Nephron (organoid): Measurements from ENCODE around the gene UPK2.
"Not testable (repeated sequence)": the region's sequence is repeated elsewhere in the genome, so short reads cannot be mapped to it uniquely, and the experiment has no call there.

Source experiments
- H3K27ac Mint-ChIP-seq, 3 experiments: 2 replicates each; pipeline ENCODE4 v1.8.0; 2020; ENCODE audit warnings: mixed read lengths in 3 of 3, mild to moderate bottlenecking in 2 of 3, moderate library complexity in 1 of 3
- H3K27me3 Mint-ChIP-seq: 2 replicates; pipeline ENCODE4 v1.8.0; 2021; ENCODE audit warnings: low read depth, mild to moderate bottlenecking, moderate library complexity, mixed read lengths
- H3K36me3 Mint-ChIP-seq: 2 replicates; pipeline ENCODE4 v1.8.0; 2020; ENCODE audit warnings: low read depth, mixed read lengths
- H3K4me1 Mint-ChIP-seq: 2 replicates; pipeline ENCODE4 v1.8.0; 2020; ENCODE audit warnings: mixed read lengths
- H3K4me3 Mint-ChIP-seq, 3 experiments: 2 replicates each; pipeline ENCODE4 v1.8.0; 2020; ENCODE audit warnings: mild to moderate bottlenecking in 3 of 3, mixed read lengths in 3 of 3, moderate library complexity in 2 of 3
- H3K9me3 Mint-ChIP-seq: 2 replicates; pipeline ENCODE4 v1.8.0; 2020; ENCODE audit warnings: mixed read lengths
- TF ChIP-seq, protein P1 (sequence below), 3 experiments: fragments of 200-600 bp; sonication (generic); IDR thresholded peaks; one replicate each; pipeline ENCODE4 v1.5.0; 2021; ENCODE audit warnings: antibody characterized with exemption in 3 of 3; ENCODE audit not compliant: unreplicated experiment in 3 of 3

Gene UPK2

DNA sequence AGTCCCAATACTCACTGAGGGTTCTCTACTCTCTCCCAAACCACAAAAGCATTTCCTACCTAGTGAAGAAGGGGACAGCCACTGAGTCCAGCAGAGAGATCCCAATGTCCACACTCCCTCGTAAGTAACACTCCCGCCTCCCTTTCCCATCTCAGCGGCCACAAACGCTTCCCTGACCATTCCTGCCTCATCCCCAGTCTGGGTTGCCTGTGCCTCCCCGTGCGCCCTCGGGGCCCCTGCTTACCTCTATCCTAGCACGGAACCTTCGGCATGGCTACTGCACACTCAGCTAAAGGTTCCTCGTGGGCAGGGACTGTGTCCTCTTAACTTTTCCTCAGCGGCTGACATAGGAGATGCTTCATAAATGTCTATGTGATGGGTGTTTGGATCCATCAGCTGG lies 1.5 kb downstream of the UPK2 start:
- H3K36me3 Mint-ChIP-seq = no peaks in the 10 kb centered on the region
- TF ChIP-seq, protein P1, sequence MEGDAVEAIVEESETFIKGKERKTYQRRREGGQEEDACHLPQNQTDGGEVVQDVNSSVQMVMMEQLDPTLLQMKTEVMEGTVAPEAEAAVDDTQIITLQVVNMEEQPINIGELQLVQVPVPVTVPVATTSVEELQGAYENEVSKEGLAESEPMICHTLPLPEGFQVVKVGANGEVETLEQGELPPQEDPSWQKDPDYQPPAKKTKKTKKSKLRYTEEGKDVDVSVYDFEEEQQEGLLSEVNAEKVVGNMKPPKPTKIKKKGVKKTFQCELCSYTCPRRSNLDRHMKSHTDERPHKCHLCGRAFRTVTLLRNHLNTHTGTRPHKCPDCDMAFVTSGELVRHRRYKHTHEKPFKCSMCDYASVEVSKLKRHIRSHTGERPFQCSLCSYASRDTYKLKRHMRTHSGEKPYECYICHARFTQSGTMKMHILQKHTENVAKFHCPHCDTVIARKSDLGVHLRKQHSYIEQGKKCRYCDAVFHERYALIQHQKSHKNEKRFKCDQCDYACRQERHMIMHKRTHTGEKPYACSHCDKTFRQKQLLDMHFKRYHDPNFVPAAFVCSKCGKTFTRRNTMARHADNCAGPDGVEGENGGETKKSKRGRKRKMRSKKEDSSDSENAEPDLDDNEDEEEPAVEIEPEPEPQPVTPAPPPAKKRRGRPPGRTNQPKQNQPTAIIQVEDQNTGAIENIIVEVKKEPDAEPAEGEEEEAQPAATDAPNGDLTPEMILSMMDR (IDR thresholded peaks at IDR 0.05; ENCODE audit: unreplicated experiment in 3 of 3) = no peak
- H3K27ac Mint-ChIP-seq = no peak overlapping the region
- H3K9me3 Mint-ChIP-seq = no peaks in the 10 kb centered on the region
- H3K4me3 Mint-ChIP-seq = no peak overlapping the region
- H3K4me1 Mint-ChIP-seq = no peaks in the 10 kb centered on the region
- H3K27me3 Mint-ChIP-seq = peaks cover 35% of the 10 kb centered on the region

DNA sequence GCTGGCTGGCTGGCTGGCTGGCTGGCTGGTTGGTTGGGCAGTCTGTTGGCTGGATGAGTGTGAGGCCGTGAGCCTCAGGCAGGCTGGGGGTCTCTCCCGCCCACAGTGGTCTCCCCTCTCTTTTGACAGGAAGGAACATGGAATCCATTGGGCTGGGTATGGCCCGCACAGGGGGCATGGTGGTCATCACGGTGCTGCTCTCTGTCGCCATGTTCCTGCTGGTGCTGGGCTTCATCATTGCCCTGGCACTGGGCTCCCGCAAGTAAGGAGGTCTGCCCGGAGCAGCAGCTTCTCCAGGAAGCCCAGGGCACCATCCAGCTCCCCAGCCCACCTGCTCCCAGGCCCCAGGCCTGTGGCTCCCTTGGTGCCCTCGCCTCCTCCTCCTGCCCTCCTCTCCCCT lies 1.9 kb downstream of the UPK2 start:
- Mint-ChIP-seq H3K9me3 (no peaks in the 10 kb centered on the region), H3K36me3 (no peaks in the 10 kb centered on the region), H3K4me3 (no peak overlapping the region), H3K4me1 (no peaks in the 10 kb centered on the region), H3K27ac (no peak overlapping the region), H3K27me3 (peaks cover 35% of the 10 kb centered on the region)
- TF ChIP-seq, protein P1 (IDR thresholded peaks at IDR 0.05; ENCODE audit: unreplicated experiment in 3 of 3) = no peak

DNA sequence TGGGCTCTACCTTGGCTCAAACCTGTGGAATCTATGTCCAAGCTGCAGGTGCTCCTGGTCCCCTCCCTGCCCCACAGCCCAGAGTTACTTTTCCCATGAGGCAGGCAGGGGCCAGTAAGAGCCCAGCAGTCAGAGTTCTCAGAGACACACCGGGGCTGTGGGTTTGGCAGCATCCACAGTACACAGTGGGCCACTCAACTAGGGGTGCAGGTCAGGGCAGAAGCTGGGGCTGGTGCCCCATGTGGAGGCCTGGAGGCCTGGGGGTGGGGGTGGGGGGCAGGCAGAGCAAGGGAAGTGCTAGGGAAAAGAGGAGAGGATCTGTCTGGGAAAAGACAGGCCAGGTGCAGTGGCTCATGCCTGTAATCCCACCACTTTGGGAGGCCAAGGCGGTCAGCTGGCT lies 2.5 kb downstream of the UPK2 start:
- Mint-ChIP-seq H3K27ac (no peak overlapping the region), H3K9me3 (no peaks in the 10 kb centered on the region), H3K4me3 (no peak overlapping the region), H3K4me1 (no peaks in the 10 kb centered on the region), H3K36me3 (no peaks in the 10 kb centered on the region), H3K27me3 (peaks cover 35% of the 10 kb centered on the region)
- TF ChIP-seq, protein P1 (IDR thresholded peaks at IDR 0.05; ENCODE audit: unreplicated experiment in 3 of 3) = no peak

DNA sequence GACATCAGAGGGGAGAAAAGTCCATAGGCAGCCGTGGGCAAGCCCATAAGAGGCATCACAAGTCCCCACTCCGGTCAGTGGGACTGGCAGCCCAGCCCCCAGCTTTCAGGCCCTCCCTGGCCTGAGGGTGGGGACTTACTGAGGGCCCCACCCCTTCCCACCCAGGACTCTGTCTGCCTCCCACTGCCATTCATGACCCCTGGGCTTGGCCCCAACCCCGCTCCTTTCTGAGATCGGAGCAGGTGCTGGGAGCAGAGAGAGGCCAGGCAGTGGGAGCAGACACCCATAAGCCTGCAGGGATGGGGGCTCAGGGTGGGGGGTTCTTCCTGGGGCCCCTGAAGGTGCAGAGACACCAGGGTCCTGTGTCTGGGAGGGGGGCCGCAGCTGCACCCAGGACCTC lies 5.1 kb downstream of the UPK2 start:
- H3K27ac Mint-ChIP-seq = no peak overlapping the region
- H3K9me3 Mint-ChIP-seq = no peaks in the 10 kb centered on the region
- TF ChIP-seq, protein P1 (IDR thresholded peaks at IDR 0.05; ENCODE audit: unreplicated experiment in 3 of 3) = no peak
- H3K4me1 Mint-ChIP-seq = no peaks in the 10 kb centered on the region
- H3K36me3 Mint-ChIP-seq = no peaks in the 10 kb centered on the region
- H3K27me3 Mint-ChIP-seq = peaks cover 22% of the 10 kb centered on the region
- no peak overlapping the region for H3K4me3 Mint-ChIP-seq

DNA sequence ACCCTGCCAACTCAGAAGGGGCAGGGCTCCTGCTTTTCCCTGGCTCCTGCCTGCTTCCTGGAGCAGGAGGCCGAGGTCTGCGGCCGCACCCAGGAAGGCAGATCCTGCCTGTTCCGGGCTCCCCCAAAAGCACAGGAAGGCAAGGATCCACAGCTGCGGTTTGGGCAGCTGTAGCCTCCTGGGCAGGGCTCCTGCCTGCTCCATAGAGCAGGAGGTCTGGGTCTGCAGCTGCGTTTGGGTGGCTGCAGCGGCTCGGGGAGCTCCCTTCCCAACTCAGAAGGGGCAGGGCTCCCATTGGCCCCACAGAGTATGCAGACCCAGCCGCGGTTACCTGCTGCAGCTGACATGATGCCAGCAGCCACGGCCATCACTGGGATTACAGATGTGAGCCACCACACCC lies 5.5 kb downstream of the UPK2 start:
- H3K4me3 Mint-ChIP-seq = no peak overlapping the region
- H3K27ac Mint-ChIP-seq = no peak overlapping the region
- no peaks in the 10 kb centered on the region for H3K9me3 Mint-ChIP-seq
- peaks cover 19% of the 10 kb centered on the region for H3K27me3 Mint-ChIP-seq
- no peaks in the 10 kb centered on the region for H3K36me3 Mint-ChIP-seq
- TF ChIP-seq, protein P1 (IDR thresholded peaks at IDR 0.05; ENCODE audit: unreplicated experiment in 3 of 3) = no peak
- no peaks in the 10 kb centered on the region for H3K4me1 Mint-ChIP-seq

DNA sequence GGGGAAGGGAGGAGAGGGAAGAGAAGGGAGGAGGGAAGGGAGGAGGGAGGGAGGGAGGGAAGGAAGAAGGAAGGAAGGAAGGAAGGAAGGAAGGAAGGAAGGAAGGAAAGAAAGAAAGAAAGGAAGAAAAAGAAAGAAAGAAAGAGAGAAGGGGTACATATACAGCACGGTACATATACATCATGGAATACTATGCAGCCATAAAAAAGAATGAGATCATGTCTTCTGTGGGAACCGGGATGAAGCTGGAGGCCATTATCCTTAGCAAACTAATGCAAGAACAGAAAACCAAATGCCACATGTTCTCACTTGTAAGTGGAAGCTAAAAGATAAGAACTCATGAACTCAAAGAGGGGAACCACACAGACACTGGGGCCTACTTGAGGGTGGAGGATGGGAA lies 13.4 kb downstream of the UPK2 start:
- H3K4me3 Mint-ChIP-seq, H3K27me3 Mint-ChIP-seq, H3K9me3 Mint-ChIP-seq, H3K4me1 Mint-ChIP-seq, H3K36me3 Mint-ChIP-seq, H3K27ac Mint-ChIP-seq: not testable (repeated sequence)
